Ureter (tissue), 1 donor: ENCODE measurements around the gene DDRGK1. TPM values are rescaled to one million over a fixed set of nuclear protein-coding genes. Genes with fewer than 3 reads are reported as not detected.

ENCODE experiments used
- DNase-seq: peaks from one replicate; pipeline ENCODE4 v3.0.0-alpha.2; 2020; ENCODE audit warnings: low spot score
- total RNA-seq: library from RNA; stranded (reverse); gene quantifications from one replicate; pipeline ENCODE4 v1.2.4, GENCODE V29; 2023
- donor health status: DM: yes; HTN: yes; CAD: no.

The DDRGK1 gene
- total RNA-seq, 1 donor from 2014 or later: 62.9 TPM

GRCh38 chr20:3235666-3236324 is 31.3 kb upstream of the DDRGK1 start:
- no peak for DNase-seq

GRCh38 chr20:3233991-3234498 is 29.6 kb upstream of the DDRGK1 start:
- no peak for DNase-seq

- DNase-seq: no peak
These were observed 28.9 kb upstream of the DDRGK1 start for GRCh38 chr20:3233131-3233990.

- DNase-seq: no peak
These were observed 27.6 kb upstream of the DDRGK1 start for GRCh38 chr20:3231889-3232588.

- DNase-seq: no peak
These were observed 26.6 kb upstream of the DDRGK1 start for GRCh38 chr20:3231116-3231515.

- DNase-seq: no peak
These were observed 25.3 kb upstream of the DDRGK1 start for GRCh38 chr20:3229798-3230197.

- no peak for DNase-seq
These were observed 24.7 kb upstream of the DDRGK1 start for GRCh38 chr20:3229158-3229557.

GRCh38 chr20:3228750-3229032 is 24.2 kb upstream of the DDRGK1 start:
- DNase-seq: no peak

- no peak for DNase-seq
These were observed 23.7 kb upstream of the DDRGK1 start for GRCh38 chr20:3227936-3228749.

GRCh38 chr20:3227506-3227905 is 23.0 kb upstream of the DDRGK1 start:
- no peak for DNase-seq

GRCh38 chr20:3226864-3227263 is 22.4 kb upstream of the DDRGK1 start:
- no peak for DNase-seq

GRCh38 chr20:3226093-3226492 is 21.6 kb upstream of the DDRGK1 start:
- DNase-seq: no peak

- DNase-seq: no peak
These were observed 20.4 kb upstream of the DDRGK1 start for GRCh38 chr20:3224681-3225421.

- no peak for DNase-seq
These were observed 19.7 kb upstream of the DDRGK1 start for GRCh38 chr20:3223994-3224680.

- DNase-seq: no peak
These were observed 19.1 kb upstream of the DDRGK1 start for GRCh38 chr20:3223651-3223993.

GRCh38 chr20:3222635-3223600 is 18.4 kb upstream of the DDRGK1 start:
- peak; percentile 71 for DNase-seq

- peak; percentile 71 for DNase-seq
These were observed 17.1 kb upstream of the DDRGK1 start for GRCh38 chr20:3221398-3222226.

- DNase-seq: no peak
These were observed 14.0 kb upstream of the DDRGK1 start for GRCh38 chr20:3218307-3218988.
